NCI-H524 (cell line): ENCODE results near the gene UNC119B.
"Not testable (repeated sequence)": the region's sequence is repeated elsewhere in the genome, so short reads cannot be mapped to it uniquely, and the experiment has no call there.

Source experiments
- DNase-seq, 2 experiments: peaks; one replicate each; lab custom pipeline; 2025; lab: John Stamatoyannopoulos, UW

Gene UNC119B

DNA sequence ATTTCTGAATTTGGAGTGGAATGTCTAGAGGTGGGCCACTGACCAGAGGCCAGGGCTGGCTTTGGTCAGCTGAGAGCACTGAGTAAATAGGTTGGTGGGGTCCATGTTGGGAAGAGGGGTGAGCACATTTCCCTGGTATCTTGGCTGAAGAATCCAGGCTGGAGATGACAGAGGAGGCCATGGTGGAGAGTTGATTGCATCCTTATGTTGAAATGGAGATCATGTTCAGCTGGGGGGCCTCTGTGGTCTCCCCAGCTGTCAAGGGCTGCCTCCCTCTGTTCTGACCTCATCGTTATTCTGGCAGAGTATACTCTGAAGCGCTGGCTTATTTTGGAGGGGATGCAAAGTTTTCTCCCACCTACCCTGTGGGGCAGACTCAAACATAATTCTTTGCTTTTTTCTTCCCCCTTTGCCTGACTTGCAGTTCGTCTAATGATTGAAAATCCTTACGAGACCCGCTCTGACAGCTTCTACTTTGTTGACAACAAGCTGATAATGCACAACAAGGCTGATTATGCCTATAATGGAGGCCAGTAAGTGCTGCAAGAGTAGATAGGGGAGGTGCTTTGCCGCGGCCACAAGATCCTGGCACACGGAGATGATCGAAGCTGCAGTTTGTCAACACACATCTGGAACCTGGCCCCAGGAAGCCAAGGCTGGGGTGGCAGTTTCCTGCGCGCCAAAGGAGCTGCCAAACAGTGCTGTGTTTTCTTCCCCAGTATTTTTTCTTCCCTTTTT lies 9.4 kb downstream of the UNC119B start:
- no peak for DNase-seq

DNA sequence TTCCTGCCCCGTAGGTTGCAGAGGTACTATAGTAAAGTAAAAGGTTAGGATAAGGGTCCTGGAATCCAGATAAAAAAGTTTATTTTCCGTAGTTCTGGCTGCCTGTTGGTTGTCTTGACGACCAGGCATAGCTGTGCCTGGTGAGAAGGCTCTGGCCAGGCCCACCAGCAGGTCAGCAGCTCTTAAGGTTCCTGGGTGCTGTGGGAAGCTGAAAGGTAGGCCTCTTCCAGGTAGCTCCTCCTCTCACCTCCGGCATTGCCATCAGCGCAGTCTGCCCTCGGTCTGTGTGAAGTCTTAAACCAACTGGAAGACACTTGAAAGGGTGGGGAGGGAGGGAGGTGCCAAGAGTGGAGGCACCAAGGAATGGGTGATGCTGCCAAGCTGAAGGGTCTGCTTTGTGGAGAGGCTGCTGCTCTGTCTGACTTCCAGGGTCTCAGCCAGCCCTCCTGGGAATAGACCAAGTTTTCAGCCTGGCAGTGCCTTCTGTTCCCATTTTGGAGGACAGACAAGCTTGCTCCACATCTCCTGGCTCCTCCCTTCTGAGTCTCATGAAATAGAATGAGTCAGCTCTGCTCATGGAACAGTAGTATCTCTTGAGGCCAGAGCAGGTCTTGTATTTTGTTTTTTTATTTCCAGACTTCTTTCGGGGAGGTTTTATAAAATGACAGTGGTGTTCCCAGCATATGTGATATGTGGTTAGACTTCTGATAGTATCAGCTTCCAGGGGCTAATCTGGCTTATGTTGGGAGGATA lies 10.2 kb downstream of the UNC119B start:
- no peak for DNase-seq

DNA sequence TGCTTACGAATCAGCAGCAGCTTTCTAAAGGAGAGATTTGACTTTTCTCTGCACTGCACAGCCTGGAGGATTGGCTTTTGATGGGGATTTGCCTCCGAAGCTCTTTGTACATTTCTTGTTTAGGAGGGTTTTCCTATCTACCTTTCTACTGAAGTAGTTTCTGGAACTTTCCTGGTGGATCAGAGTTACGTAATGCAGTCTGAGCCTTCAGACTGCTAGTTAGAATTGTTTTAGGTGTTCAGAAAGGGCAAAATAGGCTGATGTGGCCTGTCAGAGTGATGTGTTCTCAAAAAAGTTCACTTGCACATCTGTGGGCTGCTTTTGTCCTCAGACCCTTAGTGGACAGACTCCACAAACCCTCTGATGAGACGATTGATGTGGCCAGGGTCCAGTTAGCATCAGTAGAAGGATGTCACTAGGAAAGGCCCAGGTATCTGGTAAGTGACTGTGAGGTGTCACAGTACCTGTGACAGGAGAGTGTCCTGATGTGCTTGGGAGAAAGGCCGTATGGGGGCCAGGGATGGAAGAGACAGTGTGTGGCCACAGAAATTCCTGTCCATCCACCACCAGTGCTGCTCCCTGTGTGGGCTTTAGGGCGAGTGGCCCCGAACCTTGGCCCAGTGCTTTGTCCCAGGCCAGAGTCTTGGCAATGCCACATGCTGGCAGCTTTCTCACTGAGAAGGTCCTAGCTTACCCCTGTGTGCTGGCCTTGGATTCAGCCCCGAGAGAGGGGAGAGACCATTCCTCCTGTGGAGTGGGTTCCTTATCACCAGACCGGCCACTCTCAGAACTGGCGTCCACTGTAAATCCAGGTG lies 10.9 kb downstream of the UNC119B start:
- DNase-seq: no peak

DNA sequence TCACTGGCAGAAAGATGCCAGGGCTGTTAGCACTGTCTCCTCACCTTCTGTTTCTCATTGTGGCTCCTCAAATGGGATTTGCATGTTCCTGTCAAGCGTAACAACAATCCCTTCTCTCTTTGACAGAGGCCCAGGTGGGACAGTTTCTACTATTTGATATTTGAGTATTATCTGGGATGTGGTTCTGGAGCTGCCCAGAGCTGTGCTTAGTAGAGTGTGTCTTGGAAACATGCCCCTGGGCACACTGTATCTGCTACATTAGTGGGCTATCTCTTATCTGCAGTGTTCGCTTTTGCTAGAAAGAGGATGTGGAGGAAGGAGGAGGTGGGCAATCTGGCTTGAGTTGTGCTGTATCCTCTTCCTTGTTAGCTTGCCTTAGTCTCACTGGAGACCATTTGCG lies 11.6 kb downstream of the UNC119B start:
- DNase-seq: no peak

DNA sequence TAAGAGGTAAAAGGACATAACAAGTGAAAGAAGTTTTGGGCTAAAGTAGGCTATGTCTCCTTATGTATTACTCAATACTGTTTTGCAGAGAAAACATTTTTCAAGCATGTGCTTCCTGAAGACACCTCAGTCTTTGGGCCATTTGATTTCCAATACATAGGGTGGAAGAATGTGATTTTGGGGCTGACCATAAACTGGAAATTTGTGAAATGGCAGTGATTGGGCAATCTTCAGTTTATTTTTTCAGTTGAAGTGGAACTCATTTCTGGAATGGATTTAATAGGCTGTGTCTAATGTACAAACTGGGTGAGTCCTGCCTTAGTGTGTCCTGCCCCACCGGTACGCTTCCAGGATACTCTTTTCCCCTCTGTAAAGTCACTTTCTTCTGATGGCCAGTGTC lies 12.5 kb downstream of the UNC119B start:
- DNase-seq: no peak

DNA sequence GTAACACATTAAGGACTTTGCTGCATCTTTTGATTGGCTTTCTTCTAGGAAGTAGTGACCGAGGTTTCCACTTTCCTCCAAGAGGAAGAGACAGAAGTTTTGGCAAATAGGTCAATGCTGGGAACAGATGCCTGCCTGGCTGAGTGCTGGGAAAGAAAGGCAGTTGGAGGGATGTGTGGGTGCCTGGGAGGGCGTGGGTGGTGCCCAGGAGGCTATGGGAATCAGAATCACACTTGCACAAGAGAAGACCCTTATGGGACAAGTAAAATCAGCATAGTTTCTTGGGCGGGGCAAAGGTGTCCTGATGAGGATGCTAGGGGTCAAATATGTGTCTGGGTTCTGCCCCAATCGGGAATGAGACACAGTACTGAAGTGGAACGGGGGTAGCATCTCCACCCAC lies 14.5 kb downstream of the UNC119B start:
- no peak for DNase-seq

DNA sequence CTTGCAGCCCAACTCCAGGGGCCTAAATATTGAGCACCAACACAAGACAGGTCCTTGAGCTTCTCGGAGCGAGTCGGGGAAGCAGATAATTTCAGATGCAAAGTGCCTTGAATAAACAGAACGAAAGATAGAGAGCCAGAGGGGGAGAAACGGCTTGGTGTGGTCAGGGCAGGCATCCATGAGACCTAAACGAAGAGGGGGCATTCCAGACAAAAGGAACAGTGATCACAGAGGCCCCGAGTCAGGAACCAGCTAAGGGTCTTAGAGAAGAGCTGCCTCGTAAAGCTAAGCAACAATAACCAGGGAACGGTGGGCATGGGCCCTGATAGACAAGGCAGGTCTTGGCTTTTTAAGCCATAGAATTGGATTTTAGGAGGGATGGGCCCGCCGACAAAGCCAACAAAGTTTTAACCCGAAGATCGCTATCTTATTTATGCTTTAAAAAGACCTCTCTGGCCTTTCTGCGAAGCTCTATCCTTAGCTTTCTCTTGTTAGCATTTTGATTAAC lies 14.9 kb downstream of the UNC119B start:
- DNase-seq: no peak

DNA sequence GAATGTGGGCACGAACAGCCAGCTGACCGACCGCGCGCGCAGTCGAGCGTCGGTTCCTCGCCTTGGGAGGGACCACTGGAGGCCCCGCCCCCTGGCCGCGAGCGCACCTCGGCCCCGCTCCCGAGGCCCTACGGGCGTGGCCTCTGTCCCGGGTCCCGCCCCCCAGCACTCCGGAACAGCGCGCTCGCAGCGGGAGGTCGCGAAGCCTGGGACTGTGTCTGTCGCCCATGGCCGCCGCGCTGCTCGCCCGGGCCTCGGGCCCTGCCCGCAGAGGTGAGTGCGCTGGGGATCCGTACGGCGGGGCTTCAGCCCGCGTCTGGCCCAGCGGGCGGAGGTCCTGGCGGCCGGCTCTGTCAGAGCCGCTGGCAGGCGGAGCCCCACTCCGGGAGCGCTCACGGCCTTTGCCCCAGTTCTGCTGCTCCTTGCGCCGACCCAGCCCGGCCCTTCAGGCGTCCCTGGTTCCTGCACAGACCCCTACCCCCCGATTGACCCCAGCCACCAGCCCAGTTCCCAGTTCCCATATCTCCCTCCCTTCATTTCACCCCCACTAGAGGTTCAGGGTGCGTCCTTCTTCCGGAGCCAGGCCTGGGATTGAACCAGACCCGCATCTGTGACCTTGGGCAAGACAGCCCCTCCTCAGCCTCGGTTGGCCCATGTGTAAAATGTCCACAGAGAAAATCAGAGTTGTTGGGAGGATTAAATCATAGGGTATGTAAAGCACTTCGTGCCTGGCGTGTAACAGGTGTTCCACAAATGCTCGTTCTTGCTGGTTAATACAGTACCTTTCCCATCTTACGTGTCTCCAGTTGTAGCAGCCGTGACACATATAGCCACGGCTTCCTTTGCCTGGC lies 15.6 kb downstream of the UNC119B start, which contains the start of gene ACADS:
Gene ACADS (plus strand): TSS at position 168 of the 851 bp plus-strand sequence. CDS start 60 bp downstream, at position 228.
- DNase-seq: peak; percentile 76 to 80

DNA sequence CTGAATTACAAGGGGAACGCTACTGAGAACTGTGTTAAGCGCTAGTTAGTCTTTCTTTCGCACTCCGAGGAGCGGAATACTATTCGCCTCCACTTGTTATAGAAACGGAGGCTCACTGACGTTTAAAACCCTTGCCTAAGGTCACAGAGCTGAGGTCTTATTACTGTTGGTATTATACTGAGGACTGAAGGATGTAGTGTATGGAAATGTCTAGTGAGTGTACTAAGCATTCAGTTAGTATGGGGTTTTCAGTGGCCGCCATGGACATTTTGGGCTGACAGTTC lies 16.2 kb downstream of the UNC119B start:
- DNase-seq: no peak

DNA sequence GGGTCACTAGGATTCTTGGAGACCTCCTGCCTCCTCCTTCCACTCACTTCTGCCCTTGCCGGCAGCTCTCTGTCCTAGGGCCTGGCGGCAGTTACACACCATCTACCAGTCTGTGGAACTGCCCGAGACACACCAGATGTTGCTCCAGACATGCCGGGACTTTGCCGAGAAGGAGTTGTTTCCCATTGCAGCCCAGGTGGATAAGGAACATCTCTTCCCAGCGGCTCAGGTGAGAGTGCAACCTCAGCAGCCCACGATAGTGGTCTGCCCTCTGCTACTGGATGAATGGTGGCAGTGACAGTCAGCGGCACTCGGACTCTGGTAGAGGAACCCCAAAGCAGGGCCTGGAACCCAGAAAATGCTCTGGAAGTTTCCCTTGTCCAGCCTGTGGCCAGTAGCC lies 16.7 kb downstream of the UNC119B start:
- no peak for DNase-seq

DNA sequence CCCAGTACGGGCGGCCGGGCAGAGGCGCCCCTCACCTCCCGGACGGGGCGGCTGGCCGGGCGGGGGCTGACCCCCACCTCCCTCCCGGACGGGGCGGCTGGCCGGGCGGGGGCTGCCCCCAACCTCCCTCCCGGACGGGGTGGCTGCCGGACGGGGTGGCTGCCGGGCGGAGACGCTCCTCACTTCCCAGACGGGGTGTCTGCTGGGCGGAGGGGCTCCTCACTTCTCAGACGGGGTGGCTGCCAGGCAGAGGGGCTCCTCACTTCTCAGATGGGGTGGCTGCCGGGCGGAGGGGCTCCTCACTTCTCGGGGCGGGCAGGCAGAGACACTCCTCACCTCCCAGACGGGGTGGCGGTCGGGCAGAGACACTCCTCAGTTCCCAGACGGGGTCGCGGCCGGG lies 21.9 kb downstream of the UNC119B start:
- not testable (repeated sequence) for DNase-seq

DNA sequence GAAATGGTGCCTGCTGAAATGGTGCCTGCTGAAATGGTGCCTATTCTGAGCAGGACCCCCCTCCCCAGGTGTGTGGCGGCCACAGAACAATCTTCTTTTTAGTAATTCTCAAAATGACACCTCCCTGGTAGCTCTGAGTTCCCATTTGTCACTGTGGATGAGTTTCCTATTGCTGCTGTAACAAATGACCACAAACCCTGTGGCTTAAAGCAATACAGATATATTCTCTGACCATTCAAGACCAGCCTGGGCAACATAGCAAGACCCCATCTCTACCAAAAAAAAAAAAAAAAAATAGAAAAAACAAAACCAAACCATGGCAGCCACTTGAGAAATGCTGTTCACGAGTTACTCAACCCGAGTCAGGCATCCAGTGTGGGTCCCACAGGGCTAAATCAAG lies 23.3 kb downstream of the UNC119B start:
- DNase-seq: no peak

DNA sequence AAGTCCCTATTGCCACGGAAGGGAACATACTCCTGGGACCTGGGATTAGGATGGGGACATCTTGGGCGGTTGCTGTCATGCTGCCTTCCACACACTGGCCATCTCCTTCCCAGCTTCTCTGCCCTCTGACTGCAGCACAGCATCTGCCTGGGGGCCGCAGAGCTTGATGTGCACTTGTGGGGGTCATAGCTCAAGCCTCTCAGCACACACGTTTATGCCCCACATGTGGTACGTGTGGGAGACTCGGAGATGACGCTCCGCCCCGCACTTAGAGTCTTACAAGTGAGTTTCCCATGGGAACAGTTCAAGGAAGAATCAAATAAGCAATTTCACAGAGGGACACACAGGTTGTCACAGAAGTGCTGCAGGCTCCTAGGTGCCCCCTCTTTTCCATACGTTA lies 24.0 kb downstream of the UNC119B start:
- DNase-seq: peak in 1 of 2 experiments; percentile 47

DNA sequence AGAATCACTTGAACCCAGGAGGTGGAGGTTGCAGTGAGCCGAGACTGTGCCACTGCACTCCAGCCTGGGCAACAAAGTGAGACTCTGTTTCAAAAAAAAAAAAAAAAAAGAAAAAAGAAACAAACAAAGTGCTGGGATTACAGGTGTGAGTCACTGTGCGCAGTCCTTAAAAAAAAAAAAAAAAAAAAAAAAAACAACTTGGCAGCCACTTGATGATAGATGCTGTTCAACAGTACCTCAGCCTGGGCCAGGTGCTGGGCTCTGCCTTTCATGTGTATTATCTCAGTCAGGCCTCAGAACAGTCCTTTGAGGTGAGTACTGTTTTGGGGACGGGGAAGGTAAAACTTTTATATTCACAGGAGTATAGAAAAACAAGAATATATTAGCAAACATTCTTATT lies 24.9 kb downstream of the UNC119B start:
- DNase-seq: no peak

DNA sequence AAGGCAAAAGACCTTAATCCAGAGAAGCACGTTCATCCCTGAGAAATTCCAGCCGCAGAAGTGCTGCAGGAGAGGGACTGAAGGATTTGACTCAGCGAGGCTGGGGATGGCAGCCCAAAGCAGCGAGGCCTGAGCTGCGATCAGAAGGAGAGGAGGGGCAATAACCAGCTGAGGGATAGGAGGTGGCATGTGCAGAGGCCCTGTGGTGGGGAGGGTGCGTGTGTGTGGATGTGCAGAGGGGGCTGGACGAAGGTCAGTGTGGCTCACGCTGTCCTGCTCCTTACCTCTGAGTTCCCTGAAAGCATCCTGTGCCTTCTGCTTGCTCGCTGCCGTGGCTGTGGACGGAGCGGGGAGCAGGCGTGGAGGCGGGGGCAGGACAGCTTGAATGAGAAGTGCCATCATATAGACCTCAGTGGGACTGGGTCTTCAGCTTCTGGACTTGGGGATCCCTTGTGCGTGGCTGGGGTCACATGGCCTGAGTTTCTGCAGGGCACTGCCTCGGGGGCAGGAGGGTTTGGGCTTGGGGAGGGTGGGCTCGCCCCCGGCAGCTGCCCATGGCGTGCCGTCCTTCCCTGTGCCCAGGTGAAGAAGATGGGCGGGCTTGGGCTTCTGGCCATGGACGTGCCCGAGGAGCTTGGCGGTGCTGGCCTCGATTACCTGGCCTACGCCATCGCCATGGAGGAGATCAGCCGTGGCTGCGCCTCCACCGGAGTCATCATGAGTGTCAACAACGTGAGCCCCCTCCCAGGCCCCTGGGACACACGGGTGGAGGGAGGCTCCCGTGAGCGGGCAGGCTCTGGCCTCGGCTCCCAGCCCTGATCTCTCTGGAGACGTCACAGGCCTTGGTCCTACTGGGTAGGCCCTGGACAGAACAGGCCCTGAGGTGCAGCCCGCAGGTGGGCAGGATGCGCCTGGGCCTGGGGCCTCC lies 26.4 kb downstream of the UNC119B start:
- no peak for DNase-seq

DNA sequence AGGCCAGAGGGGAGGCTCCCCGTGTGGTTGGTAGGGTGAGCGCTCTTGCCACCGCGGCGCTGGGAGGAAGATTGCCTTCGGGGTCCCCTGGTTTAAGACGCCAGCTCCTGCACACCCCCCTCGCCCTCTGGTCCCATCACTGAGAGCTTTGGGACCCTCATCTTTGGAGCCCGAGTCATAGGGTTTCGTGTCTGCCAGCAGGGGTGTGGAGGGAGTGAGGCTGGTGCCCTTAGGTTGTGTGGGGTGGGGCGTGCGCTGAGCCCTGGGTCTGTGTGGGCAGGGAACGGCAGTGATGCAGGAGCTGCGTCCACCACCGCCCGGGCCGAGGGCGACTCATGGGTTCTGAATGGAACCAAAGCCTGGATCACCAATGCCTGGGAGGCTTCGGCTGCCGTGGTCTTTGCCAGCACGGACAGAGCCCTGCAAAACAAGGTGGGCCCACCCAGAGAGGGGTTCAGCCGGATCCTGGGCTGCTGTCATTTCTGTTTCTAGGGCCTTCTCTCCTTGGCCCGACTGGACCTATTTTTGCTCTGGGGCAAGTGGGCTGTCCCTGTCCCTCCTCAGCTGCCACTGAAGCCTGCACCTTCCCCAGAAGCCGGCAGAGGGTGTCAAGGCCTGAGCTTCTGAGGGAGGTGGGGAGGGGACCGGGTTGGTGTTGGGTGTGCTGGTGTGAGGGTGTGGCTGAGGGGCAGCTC lies 27.4 kb downstream of the UNC119B start:
- DNase-seq: peak in 1 of 2 experiments; percentile 10

DNA sequence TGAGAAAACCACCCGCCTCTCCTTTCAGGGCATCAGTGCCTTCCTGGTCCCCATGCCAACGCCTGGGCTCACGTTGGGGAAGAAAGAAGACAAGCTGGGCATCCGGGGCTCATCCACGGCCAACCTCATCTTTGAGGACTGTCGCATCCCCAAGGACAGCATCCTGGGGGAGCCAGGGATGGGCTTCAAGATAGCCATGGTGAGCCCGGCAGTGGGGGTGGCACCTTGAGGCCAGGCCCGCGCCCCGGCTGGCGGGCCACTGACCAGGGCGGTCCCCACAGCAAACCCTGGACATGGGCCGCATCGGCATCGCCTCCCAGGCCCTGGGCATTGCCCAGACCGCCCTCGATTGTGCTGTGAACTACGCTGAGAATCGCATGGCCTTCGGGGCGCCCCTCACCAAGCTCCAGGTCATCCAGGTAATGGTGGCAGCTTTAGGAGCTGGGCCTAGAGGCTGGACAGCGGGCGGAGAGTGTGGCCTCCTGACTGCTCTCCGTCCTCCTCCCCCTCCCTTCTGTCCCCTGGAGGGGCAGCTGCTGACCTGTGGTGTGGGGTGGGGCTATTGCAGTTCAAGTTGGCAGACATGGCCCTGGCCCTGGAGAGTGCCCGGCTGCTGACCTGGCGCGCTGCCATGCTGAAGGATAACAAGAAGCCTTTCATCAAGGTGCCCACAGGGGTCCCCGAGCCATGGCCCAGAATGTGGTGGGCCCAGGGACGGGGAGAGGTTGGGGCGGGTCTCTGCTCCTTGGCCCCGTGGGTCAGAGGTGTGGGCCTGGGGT lies 28.2 kb downstream of the UNC119B start:
- DNase-seq: no peak

DNA sequence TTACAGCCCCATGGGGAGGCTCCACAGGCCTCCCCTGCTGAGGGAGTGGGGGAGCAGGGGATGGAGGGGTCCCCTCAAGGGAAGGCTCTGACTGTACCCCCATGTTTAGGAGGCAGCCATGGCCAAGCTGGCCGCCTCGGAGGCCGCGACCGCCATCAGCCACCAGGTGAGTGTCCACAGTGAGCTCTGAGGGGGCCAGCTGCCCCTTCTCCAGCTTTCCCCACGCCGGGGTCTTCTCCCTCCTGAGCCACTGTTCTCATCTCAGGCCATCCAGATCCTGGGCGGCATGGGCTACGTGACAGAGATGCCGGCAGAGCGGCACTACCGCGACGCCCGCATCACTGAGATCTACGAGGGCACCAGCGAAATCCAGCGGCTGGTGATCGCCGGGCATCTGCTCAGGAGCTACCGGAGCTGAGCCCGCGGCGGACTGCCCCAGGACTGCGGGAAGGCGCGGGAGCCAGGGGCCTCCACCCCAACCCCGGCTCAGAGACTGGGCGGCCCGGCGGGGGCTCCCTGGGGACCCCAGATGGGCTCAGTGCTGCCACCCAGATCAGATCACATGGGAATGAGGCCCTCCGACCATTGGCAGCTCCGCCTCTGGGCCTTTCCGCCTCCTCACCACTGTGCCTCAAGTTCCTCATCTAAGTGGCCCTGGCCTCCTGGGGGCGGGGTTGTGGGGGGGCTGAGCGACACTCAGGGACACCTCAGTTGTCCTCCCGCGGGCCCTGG lies 28.9 kb downstream of the UNC119B start:
- no peak for DNase-seq
